KOPT-K1 (cell line): ENCODE data around the gene SGO1.

Source experiments
- H3K27ac ChIP-seq: fragments of 200-600 bp; sonication (generic); 2 replicates; pipeline ENCODE4 v1.5.1; 2016; ENCODE audit warnings: antibody characterized with exemption, mild to moderate bottlenecking, low read depth, low read length; ENCODE audit not compliant: poor library complexity, severe bottlenecking
- H3K36me3 ChIP-seq: fragments of 200-600 bp; sonication (generic); 2 replicates; pipeline ENCODE4 v1.5.1; 2017; ENCODE audit warnings: antibody characterized with exemption, mild to moderate bottlenecking, low read length, moderate library complexity; ENCODE audit not compliant: insufficient read depth
- H3K9me3 ChIP-seq: fragments of 200-600 bp; sonication (generic); 2 replicates; pipeline ENCODE4 v1.5.1; 2017; ENCODE audit warnings: antibody characterized with exemption, low read length, mild to moderate bottlenecking; ENCODE audit not compliant: insufficient read depth, poor library complexity, severe bottlenecking

Gene SGO1

GRCh38 chr3:20140881-20141280, 45.1 kb downstream of the SGO1 start:
- Histone ChIP-seq H3K9me3 (no peaks in the 10 kb centered on the region), H3K36me3 (no peaks in the 10 kb centered on the region), H3K27ac (no peak overlapping the region)

- H3K27ac ChIP-seq = no peak overlapping the region
- H3K36me3 ChIP-seq = no peaks in the 10 kb centered on the region
- no peaks in the 10 kb centered on the region for H3K9me3 ChIP-seq
These were observed 48.4 kb downstream of the SGO1 start for GRCh38 chr3:20137647-20138046.

GRCh38 chr3:20136231-20136630, 49.8 kb downstream of the SGO1 start:
- Histone ChIP-seq H3K9me3 (no peaks in the 10 kb centered on the region), H3K36me3 (no peaks in the 10 kb centered on the region), H3K27ac (no peak overlapping the region)

- Histone ChIP-seq H3K27ac (no peak overlapping the region), H3K36me3 (no peaks in the 10 kb centered on the region; the same call in 1 of the 2 replicates), H3K9me3 (no peaks in the 10 kb centered on the region)
These were observed 55.9 kb downstream of the SGO1 start for GRCh38 chr3:20130106-20130505.

- H3K36me3 ChIP-seq = peaks cover 3% of the 10 kb centered on the region; the same call in 1 of the 2 replicates
- no peak overlapping the region for H3K27ac ChIP-seq
- H3K9me3 ChIP-seq = no peaks in the 10 kb centered on the region
These were observed 57.6 kb downstream of the SGO1 start for GRCh38 chr3:20128358-20128757.

GRCh38 chr3:20125897-20126296, 60.1 kb downstream of the SGO1 start:
- no peaks in the 10 kb centered on the region for H3K9me3 ChIP-seq
- H3K36me3 ChIP-seq = peaks cover 12% of the 10 kb centered on the region; the same call in 1 of the 2 replicates
- no peak overlapping the region for H3K27ac ChIP-seq

GRCh38 chr3:20125289-20125688, 60.7 kb downstream of the SGO1 start:
- Histone ChIP-seq H3K27ac (no peak overlapping the region), H3K36me3 (peaks cover 12% of the 10 kb centered on the region; the same call in 1 of the 2 replicates), H3K9me3 (no peaks in the 10 kb centered on the region)

- Histone ChIP-seq H3K27ac (no peak overlapping the region), H3K9me3 (no peaks in the 10 kb centered on the region), H3K36me3 (peaks cover 12% of the 10 kb centered on the region; the same call in 1 of the 2 replicates)
These were observed 62.8 kb downstream of the SGO1 start for GRCh38 chr3:20123131-20123652.

- H3K27ac ChIP-seq = no peak overlapping the region
- H3K36me3 ChIP-seq = peaks cover 12% of the 10 kb centered on the region; the same call in 1 of the 2 replicates
- no peaks in the 10 kb centered on the region for H3K9me3 ChIP-seq
These were observed 64.9 kb downstream of the SGO1 start for GRCh38 chr3:20121088-20121487.
